ENCODE results near the gene WDR86. TPM values are rescaled to one million over a fixed set of nuclear protein-coding genes. Genes with fewer than 3 reads are reported as not detected.

The WDR86 gene
- total RNA-seq, 1 experiment from 2014 or later = 8.1 TPM

GRCh38 chr7:151366880-151367222 lies 43.0 kb downstream of the WDR86 start:
- no peak overlapping the region for H3T11ph ChIP-seq (ENCODE audit: low read length)
- no peak overlapping the region for H3K9ac ChIP-seq (ENCODE audit: extremely low read depth, insufficient read length, low read length)
- no peaks in the 10 kb centered on the region for H3K79me1 ChIP-seq (ENCODE audit: insufficient read depth, low read depth, low read length, poor library complexity, severe bottlenecking)
- no peaks in the 10 kb centered on the region for H3K9me3 Mint-ChIP-seq
- H3K4me1 ChIP-seq (ENCODE audit: insufficient read depth, low read length) = no peaks in the 10 kb centered on the region
- no peaks in the 10 kb centered on the region for H3K23me2 ChIP-seq (ENCODE audit: insufficient read length, low read depth, low read length, poor library complexity, severe bottlenecking)
- TF ChIP-seq, protein P1, sequence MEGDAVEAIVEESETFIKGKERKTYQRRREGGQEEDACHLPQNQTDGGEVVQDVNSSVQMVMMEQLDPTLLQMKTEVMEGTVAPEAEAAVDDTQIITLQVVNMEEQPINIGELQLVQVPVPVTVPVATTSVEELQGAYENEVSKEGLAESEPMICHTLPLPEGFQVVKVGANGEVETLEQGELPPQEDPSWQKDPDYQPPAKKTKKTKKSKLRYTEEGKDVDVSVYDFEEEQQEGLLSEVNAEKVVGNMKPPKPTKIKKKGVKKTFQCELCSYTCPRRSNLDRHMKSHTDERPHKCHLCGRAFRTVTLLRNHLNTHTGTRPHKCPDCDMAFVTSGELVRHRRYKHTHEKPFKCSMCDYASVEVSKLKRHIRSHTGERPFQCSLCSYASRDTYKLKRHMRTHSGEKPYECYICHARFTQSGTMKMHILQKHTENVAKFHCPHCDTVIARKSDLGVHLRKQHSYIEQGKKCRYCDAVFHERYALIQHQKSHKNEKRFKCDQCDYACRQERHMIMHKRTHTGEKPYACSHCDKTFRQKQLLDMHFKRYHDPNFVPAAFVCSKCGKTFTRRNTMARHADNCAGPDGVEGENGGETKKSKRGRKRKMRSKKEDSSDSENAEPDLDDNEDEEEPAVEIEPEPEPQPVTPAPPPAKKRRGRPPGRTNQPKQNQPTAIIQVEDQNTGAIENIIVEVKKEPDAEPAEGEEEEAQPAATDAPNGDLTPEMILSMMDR (conservative IDR thresholded peaks at IDR 0.05) = no peak
- no peak overlapping the region for H4K91ac ChIP-seq (ENCODE audit: insufficient read length, low read depth, low read length)
- H3K4me1 Mint-ChIP-seq = peaks cover 2 to 3% of the 10 kb centered on the region in 2 experiments
- no peak overlapping the region for H2BK20ac ChIP-seq (ENCODE audit: low read depth, low read length, poor library complexity, severe bottlenecking)
- no peak overlapping the region for H3K18ac ChIP-seq (ENCODE audit: insufficient read length, low read depth, low read length)
- H3K36me3 Mint-ChIP-seq (ENCODE audit: insufficient read depth in 1 of 3, low read depth in 3 of 3) = peaks cover 2 to 40% (median 39%) of the 10 kb centered on the region in 3 experiments; a peak in 6 of 7 replicates
- no peak for DNase-seq
- H3K14ac ChIP-seq (ENCODE audit: insufficient read depth, low read length) = no peak overlapping the region
- H2AFZ ChIP-seq (ENCODE audit: low read length) = no peak overlapping the region
- no peak overlapping the region for H3K4me3 Mint-ChIP-seq
- H3K56ac ChIP-seq (ENCODE audit: insufficient read length, low read depth, low read length) = no peak overlapping the region
- H3K27ac Mint-ChIP-seq = no peak overlapping the region
- H2BK5ac ChIP-seq (ENCODE audit: insufficient read length, low read length) = no peak overlapping the region
- H2AK5ac ChIP-seq (ENCODE audit: insufficient read length, low read length) = no peak overlapping the region
- no peak overlapping the region for H3K27ac ChIP-seq (ENCODE audit: insufficient read length, low read depth, low read length)
- H2BK120ac ChIP-seq (ENCODE audit: low read depth, low read length, poor library complexity, severe bottlenecking) = no peak overlapping the region
- H2BK15ac ChIP-seq (ENCODE audit: low read depth, low read length) = no peak overlapping the region
- no peaks in the 10 kb centered on the region for H3K27me3 ChIP-seq (ENCODE audit: insufficient read depth, low read length)
- H3K4me2 ChIP-seq (ENCODE audit: insufficient read depth, insufficient read length, low read length) = no peak overlapping the region
- WGBS (ENCODE audit: extremely low coverage, insufficient read length, low lambda C conversion rate) = no CpG with 5 or more reads among the region's 5 CpGs
- H3K23ac ChIP-seq (ENCODE audit: insufficient read length, low read depth, low read length) = no peak overlapping the region
- H3K79me2 ChIP-seq (ENCODE audit: insufficient read depth, low read length) = no peaks in the 10 kb centered on the region
- H3K4ac ChIP-seq (ENCODE audit: low read depth, low read length) = no peak overlapping the region
- no peaks in the 10 kb centered on the region for H3K27me3 Mint-ChIP-seq (ENCODE audit: low read depth)
- H4K8ac ChIP-seq (replicated peaks; ENCODE audit: insufficient read length, low read depth, low read length) = no peak overlapping the region
- no peaks in the 10 kb centered on the region for H3K9me3 ChIP-seq (ENCODE audit: control insufficient read depth, low read depth, low read length)
- H4K5ac ChIP-seq (ENCODE audit: insufficient read length, low read depth, low read length) = no peak overlapping the region
- no peak overlapping the region for H2BK12ac ChIP-seq (ENCODE audit: insufficient read length, low read depth, low read length)
- H4K20me1 ChIP-seq (ENCODE audit: control insufficient read depth, insufficient read depth, insufficient read length) = no peaks in the 10 kb centered on the region
